HG03108 (cell line): ENCODE data around the gene ZNF628.

Source experiments
- ATAC-seq: cut with Tn5 transposase; IDR thresholded peaks from one replicate; pipeline ENCODE4 v1.9.1; 2021; ENCODE audit warnings: moderate library complexity; ENCODE audit not compliant: unreplicated experiment

The ZNF628 gene

DNA sequence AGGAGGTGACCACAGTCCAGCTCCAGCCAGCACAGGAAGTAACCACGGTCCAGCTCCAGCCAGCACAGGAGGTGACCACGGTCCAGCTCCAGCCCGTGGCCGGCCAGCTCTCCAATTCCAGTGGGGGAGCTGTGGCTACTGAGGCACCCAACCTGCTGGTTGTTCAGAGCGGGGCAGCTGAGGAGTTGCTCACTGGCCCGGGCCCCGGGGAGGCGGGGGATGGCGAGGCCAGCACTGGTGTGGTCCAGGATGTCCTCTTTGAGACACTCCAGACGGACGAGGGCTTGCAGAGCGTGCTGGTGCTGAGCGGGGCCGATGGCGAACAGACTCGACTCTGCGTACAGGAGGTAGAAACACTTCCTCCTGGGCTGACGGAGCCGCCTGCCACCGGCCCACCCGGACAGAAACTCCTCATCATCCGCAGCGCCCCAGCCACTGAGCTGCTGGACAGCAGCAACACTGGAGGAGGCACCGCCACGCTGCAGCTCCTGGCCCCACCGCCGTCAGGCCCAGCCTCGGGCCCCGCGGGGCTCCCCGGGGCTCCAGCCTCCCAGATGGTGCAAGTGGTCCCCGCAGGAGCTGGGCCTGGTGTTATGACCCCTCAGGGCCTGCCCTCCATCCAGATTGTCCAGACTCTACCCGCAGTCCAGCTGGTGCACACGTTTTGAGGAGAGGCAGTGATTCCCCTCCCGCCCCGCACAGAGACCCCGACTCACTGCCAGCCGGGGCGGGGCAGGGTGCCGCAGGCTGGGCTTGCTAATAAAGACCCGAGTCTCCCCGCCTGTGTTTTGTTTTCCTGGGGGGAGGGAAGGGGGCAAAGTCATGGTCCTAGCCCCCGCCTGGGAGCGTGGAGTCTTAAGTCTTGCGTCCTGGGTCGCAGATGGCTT lies 7.5 kb downstream of the ZNF628 start:
- no peak for ATAC-seq

DNA sequence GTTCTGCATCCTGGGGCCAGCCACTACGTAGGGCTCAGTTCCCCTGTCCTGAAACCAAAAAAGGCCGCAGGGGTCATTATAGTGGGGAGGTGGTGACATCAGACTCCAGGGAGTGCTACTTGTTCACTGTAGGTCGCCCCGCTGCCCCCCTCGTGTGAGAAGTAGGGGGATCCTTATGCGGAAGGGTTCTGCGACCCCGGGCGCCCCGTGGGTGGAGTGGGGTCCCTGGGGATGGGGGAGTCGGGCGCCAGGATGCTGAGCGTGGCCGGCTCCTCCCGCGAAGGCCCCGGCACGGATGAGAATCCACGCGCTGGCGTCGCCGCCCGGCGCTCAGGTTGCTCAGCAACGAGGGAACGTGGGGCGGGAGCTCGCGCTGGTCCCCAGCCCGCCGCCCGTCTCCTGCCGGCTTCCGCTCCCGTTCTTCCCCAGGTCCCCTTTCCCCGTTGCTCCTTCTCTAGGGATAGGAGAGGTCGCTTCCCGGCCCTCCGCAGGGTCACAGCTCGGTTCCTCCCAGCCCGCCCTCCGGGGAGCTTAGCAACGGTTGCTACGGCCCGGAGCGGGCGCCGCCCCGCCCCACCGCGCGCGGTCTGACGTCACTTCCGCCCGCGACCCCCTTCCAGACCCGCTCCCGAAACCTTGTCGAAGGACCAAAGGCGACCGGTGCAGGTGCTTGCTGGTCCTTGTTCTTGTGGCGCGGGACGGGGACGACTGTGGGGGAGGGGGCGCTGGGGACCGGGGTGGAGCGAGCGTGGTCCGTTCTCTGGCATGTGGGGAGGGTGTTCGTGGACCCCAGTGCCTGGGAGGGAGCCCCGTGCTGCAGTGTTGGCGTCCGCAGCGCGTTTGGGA lies 8.4 kb downstream of the ZNF628 start, which contains the start of gene NAT14:
Gene NAT14 (plus strand): TSS at position 596 of the 846 bp plus-strand sequence. CDS start 521 bp downstream, outside the sequence.
- ATAC-seq: peak; percentile 45

DNA sequence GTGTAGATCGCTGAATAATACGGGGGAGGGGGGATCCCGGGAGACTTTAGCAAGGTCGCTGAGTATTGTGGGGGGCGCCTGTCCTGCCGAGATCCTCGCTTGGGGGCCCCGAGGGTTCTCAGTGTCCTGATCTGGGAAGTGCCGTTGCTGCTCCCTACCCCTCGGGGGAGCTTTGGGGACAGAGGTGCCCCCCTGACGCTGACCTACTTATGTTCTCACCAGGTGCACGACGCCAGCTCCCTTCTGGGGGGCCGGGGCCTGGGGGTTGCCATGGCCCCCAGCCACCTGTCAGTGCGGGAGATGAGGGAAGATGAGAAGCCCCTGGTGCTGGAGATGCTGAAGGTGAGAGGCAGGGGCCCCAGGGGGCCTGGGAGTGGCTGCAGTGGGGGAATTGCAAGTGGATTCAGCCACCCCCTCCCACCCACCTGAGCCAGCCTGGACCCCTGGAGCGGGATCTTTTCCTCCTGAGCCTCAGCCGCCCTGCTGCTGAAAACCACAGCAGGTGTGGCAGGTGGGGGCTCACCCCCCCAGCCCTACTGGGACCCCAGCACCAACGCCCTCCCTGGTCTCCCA lies 9.1 kb downstream of the ZNF628 start:
- no peak for ATAC-seq

DNA sequence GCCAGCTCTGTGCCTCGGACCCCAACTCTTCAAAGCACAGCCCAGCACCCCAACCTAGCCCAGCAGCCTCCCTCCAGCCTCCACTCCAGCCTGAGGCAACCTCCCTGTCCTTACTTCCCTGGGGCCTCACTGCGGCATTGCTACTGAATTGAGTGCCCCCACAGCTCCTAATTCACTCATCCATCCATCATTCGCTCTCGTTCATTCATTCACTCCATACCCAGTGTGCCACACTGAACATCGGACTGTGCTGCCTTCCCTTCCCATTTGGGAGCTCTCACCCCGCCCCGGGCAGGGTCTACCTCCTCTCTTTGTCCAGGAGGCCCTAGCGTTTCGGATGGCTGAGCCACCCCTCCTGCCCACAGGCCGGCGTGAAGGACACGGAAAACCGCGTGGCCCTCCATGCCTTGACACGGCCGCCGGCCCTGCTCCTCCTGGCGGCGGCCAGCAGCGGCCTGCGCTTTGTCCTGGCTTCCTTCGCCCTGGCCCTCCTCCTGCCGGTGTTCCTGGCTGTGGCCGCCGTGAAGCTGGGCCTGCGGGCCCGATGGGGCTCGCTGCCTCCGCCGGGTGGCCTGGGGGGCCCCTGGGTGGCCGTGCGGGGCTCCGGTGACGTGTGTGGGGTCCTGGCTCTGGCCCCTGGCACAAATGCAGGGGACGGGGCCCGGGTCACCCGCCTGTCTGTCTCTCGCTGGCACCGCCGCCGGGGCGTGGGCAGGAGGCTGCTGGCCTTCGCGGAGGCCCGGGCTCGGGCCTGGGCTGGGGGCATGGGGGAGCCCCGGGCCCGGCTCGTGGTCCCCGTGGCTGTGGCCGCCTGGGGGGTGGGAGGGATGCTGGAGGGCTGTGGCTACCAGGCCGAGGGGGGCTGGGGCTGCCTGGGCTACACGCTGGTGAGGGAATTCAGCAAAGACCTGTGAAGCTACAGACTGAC lies 9.9 kb downstream of the ZNF628 start:
- ATAC-seq: no peak

DNA sequence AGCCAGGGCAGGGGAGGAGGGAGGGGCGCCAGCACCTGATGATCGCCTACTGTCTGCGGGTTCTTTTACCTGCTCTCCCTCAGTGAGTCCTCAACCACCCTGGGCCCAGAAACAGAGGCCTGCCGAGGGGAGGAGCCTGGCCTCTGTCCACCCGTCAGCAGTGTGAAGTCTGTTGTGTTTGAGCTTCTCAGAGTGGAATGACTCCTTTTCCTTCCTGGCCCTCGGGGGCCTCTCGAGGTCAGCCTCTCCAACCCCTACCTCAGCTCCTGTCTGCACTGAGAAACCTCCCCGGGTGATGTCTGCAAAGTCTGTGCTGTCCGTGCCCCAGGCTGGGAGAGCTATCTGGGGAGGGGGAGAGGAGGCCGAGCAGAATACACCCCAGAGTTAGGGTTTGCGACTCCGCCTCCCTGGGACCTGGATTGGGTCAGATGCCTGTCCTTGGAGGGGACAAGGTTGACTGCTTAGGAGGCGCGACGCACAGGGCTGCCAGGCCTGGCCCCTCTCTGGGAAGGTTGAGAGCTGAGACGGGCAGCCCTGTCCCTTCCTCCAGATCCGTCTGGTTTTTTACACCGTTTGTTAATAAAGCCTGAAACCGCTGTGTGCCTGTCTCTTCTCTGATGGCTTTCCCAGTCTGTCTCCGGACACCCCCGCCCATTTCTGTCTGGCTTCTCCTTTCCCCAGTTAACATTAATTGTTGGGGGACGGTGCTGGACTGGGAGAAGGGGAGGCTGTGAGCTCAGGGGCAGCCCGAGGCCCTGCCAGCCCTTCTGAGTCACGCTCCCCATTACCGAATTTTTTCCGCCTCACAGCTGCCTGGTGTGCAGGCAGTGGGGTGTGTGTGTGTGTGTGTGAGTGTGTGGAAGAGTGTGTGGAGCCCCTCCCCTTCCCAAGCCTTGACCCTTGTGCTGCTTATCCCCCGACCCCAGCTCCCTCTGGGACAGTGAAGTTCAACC lies 10.8 kb downstream of the ZNF628 start:
- ATAC-seq: no peak

DNA sequence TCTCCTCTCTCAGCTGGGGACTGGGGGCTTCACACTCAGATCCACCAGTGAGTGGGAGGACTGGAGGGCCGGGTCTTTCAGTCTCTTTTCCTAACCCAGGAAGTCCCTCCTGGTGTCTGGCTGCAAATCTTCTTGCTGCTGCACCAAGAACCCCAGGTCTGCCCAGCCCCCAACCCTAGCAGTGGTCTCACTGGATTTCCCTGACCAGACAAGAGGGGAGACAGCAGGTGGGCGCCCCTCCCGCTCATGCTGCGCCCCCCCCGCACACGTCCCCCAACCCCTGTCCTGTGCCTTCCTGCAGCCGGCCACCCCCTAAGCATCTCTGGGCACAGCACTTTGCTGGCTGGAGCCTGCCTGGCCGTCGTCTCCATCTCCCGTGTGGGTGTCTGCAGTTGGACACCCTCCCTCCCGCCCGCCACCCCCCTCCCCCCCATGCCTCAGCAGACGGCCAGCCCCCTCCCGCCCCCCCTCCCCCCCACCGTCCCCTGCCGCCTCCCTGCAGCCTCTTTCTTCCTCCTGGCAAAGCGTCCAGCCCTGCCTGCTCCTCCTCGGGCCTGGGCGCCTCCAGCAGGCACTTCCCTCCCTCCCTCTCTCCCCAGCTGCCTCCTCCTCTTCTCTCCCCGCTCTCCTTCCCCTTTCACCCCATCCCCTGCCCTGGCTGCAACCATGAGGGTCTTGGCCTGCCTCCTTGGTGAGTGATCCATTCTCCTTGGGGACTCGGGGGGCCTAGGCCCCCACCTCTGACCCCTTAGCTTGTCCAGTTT lies 11.7 kb downstream of the ZNF628 start, which contains the start of gene SSC5D:
Gene SSC5D (plus strand): TSS at position 513 of the 764 bp plus-strand sequence. CDS start 154 bp downstream, at position 667.
- no peak for ATAC-seq

DNA sequence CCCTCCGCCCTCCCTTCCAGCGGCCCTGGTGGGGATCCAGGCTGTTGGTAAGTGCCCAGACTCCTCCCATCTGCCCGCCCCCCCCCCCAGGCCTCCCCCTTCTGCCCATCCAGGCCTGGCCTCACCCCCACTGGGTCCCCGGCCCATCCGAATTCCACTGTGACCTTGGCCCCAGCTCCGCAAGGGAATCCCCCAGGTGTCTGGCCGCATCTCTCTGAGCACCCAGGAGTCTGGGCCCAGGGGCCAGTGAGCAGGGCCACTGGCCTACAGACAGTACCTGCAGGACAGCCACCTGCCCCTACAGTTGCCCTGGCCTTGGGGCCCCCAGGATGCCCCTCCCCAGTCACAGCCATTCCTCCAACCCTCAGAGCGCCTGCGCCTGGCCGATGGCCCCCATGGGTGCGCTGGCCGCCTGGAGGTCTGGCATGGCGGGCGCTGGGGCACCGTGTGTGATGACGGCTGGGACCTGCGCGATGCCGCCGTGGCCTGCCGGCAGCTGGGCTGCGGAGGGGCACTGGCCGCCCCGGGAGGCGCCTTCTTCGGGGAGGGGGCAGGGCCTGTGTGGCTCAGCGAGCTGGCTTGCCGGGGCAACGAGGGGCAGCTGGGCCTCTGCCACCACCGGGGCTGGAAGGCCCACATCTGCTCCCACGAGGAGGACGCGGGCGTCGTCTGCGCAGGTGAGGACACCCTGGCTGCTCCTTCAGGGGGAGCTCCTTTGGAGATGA lies 12.7 kb downstream of the ZNF628 start:
- ATAC-seq: no peak

DNA sequence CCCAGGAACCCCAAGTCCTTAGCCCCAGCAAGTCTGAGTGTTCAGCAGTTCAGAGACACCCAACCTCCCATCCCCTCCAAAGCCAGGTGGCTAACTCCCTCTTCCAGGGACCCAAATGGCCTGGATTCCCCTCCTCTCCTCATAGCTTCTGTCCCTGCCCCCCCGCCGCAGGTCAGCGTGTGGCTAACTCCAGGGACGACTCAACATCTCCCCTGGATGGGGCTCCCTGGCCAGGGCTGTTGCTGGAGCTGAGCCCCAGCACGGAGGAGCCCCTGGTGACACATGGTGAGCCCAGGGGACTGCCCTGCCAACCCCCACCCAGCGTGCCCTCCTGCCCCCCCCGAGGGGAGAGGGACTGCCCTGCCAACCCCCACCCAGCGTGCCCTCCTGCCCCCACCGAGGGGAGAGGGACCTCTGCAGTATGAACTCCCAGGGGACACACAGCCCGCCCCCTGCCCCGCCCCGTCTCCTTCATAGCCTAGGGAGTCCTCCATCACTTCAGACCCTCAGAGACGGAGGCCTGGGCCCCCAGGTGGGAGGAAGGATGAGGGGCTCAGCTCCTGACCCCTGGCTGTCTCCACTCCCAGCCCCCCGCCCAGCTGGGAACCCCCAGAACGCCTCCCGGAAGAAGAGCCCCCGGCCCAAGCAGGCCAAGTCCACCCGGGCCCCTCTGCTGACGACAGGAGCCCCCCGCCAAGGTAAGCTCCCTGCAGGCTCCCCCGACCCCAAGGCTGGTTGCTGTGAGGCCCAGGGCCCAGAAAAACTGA lies 13.5 kb downstream of the ZNF628 start:
- ATAC-seq: no peak

DNA sequence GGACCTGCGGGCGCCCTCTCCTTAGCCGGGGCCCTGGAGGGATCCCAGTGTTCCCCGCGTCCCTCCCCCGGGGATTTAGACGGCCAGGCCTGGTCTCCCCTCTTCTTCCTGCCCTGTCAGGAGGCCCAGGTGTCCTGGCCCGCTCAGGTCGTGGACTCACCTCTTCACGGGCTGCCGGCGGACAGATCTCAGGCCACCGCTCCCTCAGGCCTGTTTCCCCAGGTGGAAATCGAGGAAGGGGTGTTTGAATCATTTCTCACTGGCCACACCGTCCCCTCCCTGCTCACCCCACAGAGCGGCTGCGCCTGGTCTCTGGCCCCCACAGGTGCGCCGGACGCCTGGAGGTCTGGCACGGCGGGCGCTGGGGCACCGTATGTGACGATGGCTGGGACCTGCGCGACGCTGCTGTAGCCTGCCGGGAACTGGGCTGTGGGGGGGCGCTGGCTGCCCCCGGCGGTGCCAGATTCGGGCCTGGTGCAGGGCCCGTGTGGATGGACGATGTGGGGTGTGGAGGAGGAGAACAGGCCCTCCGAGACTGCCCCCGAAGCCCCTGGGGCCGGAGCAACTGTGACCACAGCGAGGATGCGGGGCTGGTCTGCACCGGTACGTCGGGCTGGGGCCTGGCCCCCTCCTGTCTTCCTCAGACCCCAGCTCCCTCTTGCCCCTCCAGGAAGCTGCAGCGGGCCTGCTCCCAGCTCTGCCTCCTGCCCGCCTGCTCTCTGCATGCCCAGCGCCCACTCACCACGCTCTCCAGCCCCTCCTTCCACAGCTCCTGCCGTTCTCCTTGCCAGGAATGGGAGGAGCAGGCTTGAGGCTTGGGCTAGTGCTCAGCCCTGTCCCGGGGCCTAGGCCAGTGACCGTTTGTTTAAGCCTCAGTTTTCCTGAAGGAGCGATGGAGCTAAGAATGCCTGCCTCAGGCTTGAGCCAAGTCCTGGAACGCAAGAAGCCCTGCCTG lies 14.3 kb downstream of the ZNF628 start:
- no peak for ATAC-seq

DNA sequence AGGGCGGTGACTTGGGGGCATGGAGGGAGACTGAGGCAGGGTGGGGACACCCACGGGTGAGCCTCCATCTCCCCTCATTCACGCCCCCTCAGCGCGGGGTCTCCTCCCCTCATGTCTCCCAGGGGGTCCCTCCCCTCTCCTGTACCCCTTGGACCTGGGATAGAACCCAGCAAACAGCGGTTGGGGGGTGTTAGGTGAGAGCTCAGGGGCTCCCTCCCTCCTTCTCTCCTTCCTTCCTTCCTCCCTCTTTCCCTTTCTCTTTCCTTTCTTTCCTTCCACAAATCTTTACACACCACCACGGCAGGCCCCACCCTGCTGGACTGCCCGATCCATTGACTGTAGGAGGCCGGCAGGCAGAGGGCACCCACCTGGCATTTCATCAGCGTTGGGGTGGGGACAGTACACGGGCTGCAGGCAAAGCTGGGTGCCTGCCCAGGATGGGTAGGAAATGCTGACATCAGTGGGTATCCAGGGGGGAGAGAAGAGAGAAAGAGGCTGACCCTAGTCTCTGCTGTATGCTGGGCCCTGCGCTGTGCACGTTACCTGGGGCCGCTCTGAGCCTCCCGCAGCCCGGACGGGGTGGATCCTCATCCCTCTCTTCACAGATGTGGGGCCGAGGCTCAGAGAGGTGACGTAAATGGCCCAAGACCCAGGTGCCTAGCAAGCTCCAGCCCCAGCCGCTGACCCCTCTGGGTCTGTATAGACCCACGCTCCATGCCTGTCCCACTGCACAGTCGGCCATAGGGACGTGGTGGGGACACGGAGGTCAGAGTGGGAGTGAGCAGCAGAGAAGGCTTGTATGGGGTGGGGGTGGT lies 15.3 kb downstream of the ZNF628 start:
- ATAC-seq: no peak

DNA sequence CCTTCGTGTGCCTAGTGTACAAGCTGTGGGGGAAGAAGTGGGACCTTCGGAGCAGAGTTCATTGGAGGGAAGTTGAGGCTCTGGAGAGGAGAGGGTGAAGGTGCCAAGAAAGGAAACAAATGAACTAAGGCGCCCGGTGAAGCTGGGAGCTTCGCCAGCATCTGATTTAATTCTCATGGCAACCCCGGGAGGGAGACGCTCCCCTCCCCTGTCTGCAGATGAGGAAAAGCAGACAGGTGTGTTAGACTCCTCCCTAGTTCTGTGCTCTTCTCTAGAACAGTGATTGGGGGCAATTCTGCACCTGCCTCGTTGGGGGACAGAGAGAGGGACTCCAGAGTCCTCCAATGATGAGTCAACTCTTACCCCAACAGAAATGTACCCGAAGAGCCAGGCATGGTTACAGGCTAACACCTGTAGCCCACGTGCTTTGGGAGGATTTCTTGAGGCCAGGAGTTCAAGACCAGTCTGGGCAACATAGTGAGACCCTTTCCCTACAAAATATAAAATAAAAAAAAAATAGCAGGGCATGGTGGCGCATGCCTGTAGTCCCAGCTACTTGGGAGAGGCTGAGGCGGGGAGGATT lies 16.0 kb downstream of the ZNF628 start:
- no peak for ATAC-seq

DNA sequence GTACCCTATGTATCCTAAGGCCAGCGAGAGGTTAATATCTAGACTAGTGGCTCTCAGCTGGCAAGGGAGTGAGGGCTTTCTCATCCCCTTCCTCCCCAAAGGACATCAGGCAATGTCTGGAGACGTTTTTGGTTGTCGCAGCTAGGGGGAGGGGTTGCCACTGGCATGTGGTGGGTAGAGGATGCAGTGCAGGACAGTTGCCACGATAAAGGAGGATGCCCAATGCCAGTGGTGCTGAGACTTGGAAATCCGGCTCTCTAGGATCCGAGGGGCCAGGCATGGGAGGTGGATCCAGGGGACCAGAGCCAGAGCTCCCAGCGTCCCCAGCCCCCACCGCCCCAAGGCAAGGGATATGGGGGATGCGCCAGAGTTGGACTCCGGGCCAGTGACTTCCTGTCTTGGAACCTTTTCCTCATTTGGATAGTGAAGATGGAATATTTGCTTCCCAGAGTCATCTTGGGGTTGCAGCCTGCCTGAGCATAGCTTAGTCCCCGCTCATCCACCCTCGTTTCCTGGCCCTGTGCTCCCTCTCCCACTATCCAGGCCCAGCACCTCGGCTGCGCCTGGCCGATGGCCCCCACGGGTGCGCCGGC lies 16.7 kb downstream of the ZNF628 start:
- no peak for ATAC-seq

DNA sequence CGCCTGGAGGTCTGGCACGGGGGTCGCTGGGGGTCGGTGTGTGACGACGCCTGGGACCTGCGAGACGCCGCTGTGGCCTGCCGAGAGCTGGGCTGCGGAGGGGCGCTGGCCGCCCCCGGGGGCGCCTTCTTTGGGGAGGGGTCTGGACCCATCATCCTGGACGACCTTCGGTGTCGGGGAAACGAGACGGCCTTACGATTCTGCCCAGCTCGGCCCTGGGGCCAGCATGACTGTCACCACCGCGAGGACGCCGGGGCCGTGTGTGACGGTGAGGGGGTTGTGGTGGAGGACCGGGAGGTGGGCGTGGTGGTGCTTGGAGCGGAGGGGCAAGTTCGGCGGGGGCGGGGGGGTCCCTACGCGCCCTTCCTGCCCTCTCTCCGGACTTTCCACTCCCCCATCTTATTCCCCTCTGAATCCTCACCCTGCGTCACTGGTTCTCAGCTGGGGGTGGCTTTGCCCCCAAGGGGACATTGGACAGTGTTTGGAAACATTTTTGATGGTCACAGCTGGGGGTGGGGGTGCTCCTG lies 17.3 kb downstream of the ZNF628 start:
- no peak for ATAC-seq

DNA sequence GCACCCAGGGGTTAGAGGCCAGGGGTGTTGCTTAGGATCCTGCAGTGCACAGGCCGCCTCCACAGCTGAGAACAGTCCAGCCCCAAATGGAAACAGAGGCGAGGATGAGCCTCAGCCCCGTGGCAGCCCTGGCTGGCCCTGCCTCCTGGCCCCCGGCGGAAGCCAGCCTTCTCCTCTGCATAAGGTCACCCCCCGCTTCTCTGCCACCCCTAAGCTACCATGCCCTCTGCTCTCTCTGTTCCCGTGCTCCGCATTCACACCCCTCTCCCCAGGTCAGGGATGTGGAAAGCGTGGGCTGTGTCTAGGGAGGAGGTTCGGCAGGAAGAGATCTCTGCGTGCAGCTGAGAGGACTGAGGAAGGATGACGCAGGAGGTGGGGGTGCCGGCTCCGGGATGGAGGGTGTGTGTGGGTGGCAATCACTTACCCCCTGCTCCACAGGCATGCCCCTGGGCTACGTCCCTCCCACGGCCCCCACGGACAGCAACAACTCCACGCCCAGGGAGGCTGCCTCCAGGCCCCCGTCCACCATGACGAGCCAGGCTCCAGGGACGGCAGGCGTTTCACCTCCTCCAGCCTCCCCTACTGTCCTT lies 17.9 kb downstream of the ZNF628 start:
- ATAC-seq: no peak
